ENCODE measurements around the gene TRAPPC14. TPM values are rescaled to one million over a fixed set of nuclear protein-coding genes. Genes with fewer than 3 reads are reported as not detected.
A peak's percentile ranks its signal among the peaks of the same experiment; 100 is the strongest.

Gene TRAPPC14
- total and polyA plus RNA-seq, 2 of the 13 experiments (the other 11 are each of a cell fraction or from before 2014, with no cell fraction given) = 4.7 to 9.6 TPM

DNA sequence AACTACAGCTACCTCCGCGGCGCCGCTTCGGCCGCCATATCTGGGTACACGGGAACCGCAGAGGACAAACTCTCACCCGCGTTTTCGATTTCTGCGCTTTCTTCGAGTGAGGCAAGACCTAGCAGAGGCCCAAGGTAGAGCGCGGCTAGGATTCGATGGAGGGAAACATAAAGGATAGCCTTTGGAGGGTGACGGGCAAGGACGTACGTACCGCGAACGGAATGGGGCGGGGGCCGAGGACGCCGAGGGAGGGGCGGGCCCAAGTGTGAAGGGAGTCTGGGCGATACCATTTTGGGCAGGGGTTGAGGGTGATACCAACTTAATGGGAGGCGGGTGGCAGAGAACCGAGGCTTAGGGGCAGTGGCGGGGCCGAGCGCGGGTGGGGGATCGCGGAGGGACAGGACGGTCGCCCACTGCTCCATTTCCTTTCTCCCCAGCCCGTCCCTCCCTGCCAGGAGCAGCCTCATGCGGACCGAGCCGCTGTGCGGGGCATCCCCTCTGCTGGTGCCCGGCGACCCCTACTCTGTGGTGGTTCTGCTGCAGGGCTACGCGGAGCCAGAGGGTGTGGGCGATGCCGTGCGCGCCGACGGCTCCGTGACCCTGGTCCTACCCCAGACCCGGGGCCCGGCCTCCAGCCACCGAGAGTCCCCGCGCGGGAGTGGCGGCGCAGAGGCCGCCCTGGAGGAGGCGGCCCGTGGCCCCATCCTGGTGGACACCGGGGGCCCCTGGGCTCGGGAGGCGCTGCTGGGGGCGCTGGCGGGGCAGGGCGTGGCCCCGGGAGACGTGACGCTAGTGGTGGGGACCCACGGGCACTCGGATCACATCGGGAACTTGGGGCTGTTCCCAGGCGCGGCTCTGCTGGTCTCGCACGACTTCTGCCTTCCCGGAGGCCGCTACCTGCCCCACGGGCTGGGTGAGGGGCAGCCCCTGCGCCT, 31.3 kb downstream of the TRAPPC14 start, which contains the start of gene MBLAC1 (continued):
- TF ChIP-seq ZNF180 (CRISPR knock-in tag; IDR thresholded peaks at IDR 0.05; ENCODE audit: borderline replicate concordance, low read depth) (no peak; the same call in 1 of the 2 replicates), ZNF44 (CRISPR knock-in tag; IDR thresholded peaks at IDR 0.05) (no peak), ZNF773 (CRISPR knock-in tag; IDR thresholded peaks at IDR 0.05; ENCODE audit: borderline replicate concordance) (peak; percentile 33; the same call in 1 of the 2 replicates), TEAD2 (CRISPR knock-in tag; IDR thresholded peaks at IDR 0.05) (0 out of 2 replicates have a peak, but pooled peaks have one; percentile 9), ZNF17 (CRISPR knock-in tag; IDR thresholded peaks at IDR 0.05) (no peak), MXD4 (CRISPR knock-in tag; IDR thresholded peaks at IDR 0.05) (no peak; the same call in none of the 2 replicates), ZNF451 (CRISPR knock-in tag; IDR thresholded peaks at IDR 0.05) (no peak), ZNF234 (CRISPR knock-in tag; conservative IDR thresholded peaks at IDR 0.05) (no peak; the same call in 1 of the 2 replicates), ZNF337 (CRISPR knock-in tag; IDR thresholded peaks at IDR 0.05; ENCODE audit: borderline replicate concordance, low read depth) (no peak), ATM (IDR thresholded peaks at IDR 0.05; ENCODE audit: borderline replicate concordance) (no peak), NR2C2 (CRISPR knock-in tag; IDR thresholded peaks at IDR 0.05; ENCODE audit: borderline replicate concordance) (peak; percentile 19; the same call in 1 of the 2 replicates), ZNF138 (CRISPR knock-in tag; IDR thresholded peaks at IDR 0.05; ENCODE audit: low read depth) (no peak), RAD21 (CRISPR knock-in tag; IDR thresholded peaks at IDR 0.05) (no peak), MAFG (CRISPR knock-in tag; IDR thresholded peaks at IDR 0.05) (no peak)
- TF ChIP-seq, protein P1, sequence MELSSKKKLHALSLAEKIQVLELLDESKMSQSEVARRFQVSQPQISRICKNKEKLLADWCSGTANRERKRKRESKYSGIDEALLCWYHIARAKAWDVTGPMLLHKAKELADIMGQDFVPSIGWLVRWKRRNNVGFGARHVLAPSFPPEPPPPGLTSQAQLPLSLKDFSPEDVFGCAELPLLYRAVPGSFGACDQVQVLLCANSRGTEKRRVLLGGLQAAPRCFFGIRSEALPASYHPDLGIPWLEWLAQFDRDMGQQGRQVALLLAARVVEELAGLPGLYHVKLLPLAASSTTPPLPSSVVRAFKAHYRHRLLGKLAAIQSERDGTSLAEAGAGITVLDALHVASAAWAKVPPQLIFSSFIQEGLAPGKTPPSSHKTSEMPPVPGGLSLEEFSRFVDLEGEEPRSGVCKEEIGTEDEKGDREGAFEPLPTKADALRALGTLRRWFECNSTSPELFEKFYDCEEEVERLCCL (CRISPR knock-in tag; IDR thresholded peaks at IDR 0.05; ENCODE audit: borderline replicate concordance) = 0 out of 2 replicates have a peak, but pooled peaks have one; percentile 72
- TF ChIP-seq, protein P2, sequence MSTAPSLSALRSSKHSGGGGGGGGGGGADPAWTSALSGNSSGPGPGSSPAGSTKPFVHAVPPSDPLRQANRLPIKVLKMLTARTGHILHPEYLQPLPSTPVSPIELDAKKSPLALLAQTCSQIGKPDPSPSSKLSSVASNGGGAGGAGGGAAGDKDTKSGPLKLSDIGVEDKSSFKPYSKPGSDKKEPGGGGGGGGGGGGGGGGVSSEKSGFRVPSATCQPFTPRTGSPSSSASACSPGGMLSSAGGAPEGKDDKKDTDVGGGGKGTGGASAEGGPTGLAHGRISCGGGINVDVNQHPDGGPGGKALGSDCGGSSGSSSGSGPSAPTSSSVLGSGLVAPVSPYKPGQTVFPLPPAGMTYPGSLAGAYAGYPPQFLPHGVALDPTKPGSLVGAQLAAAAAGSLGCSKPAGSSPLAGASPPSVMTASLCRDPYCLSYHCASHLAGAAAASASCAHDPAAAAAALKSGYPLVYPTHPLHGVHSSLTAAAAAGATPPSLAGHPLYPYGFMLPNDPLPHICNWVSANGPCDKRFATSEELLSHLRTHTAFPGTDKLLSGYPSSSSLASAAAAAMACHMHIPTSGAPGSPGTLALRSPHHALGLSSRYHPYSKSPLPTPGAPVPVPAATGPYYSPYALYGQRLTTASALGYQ (CRISPR knock-in tag; IDR thresholded peaks at IDR 0.05) = no peak; the same call in 1 of the 2 replicates
- TF ChIP-seq, protein P3, sequence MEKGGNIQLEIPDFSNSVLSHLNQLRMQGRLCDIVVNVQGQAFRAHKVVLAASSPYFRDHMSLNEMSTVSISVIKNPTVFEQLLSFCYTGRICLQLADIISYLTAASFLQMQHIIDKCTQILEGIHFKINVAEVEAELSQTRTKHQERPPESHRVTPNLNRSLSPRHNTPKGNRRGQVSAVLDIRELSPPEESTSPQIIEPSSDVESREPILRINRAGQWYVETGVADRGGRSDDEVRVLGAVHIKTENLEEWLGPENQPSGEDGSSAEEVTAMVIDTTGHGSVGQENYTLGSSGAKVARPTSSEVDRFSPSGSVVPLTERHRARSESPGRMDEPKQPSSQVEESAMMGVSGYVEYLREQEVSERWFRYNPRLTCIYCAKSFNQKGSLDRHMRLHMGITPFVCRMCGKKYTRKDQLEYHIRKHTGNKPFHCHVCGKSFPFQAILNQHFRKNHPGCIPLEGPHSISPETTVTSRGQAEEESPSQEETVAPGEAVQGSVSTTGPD (CRISPR knock-in tag; IDR thresholded peaks at IDR 0.05) = no peak; the same call in 1 of the 2 replicates
- TF ChIP-seq, protein P4, sequence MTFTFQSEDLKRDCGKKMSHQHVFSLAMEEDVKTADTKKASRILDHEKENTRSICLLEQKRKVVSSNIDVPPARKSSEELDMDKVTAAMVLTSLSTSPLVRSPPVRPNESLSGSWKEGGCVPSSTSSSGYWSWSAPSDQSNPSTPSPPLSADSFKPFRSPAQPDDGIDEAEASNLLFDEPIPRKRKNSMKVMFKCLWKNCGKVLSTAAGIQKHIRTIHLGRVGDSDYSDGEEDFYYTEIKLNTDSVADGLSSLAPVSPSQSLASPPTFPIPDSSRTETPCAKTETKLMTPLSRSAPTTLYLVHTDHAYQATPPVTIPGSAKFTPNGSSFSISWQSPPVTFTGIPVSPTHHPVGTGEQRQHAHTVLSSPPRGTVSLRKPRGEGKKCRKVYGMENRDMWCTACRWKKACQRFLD (CRISPR knock-in tag; IDR thresholded peaks at IDR 0.05; ENCODE audit: borderline replicate concordance) = no peak
- TF ChIP-seq, protein P5, sequence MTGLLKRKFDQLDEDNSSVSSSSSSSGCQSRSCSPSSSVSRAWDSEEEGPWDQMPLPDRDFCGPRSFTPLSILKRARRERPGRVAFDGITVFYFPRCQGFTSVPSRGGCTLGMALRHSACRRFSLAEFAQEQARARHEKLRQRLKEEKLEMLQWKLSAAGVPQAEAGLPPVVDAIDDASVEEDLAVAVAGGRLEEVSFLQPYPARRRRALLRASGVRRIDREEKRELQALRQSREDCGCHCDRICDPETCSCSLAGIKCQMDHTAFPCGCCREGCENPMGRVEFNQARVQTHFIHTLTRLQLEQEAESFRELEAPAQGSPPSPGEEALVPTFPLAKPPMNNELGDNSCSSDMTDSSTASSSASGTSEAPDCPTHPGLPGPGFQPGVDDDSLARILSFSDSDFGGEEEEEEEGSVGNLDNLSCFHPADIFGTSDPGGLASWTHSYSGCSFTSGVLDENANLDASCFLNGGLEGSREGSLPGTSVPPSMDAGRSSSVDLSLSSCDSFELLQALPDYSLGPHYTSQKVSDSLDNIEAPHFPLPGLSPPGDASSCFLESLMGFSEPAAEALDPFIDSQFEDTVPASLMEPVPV (CRISPR knock-in tag; IDR thresholded peaks at IDR 0.05) = no peak; the same call in 1 of the 2 replicates

All from HepG2 (cell line).